Measurements from ENCODE around the gene GP2. TPM values are rescaled to one million over a fixed set of nuclear protein-coding genes. Genes with fewer than 3 reads are reported as not detected.

Gene GP2
- total and polyA plus RNA-seq, 4 donors: 0.09 to 0.31 (median 0.27) TPM

DNA sequence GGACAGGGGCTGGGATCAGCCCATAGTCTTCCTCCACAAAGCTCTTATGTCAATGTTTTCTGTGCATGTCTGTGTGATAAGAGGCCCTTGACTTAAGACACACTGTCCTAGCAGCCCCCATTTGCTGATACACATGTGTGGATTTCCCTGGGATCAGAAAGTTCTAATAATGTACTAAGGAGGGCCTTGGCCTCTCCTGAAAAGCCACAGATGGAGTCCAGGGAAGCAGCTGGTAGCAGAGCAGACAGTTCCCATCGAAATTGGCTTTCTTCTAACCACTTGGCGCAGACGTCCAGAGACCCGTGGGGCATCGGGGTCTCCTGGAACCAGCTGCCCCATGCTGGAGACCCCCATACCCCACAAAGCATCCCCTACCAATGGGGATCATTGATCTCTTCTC, 4.3 kb upstream of the GP2 start:
- no peaks in the 10 kb centered on the region for H3K9me3 ChIP-seq (ENCODE audit: control insufficient read depth in 4 of 4, low read length in 3 of 4)
- H3K4me1 ChIP-seq (ENCODE audit: control insufficient read depth in 4 of 4, insufficient read depth in 4 of 4, low read length in 3 of 4): no peaks in the 10 kb centered on the region
- H3K9ac ChIP-seq (ENCODE audit: low read depth in 1 of 2, low read length in 2 of 2): no peak overlapping the region
- no peak for TF ChIP-seq TAF1 (conservative IDR thresholded peaks at IDR 0.05)
- TF ChIP-seq GABPA (IDR thresholded peaks at IDR 0.05 in 1 of 2, conservative IDR thresholded peaks at IDR 0.05 in 1 of 2): no peak
- no peak for TF ChIP-seq FOXA1 (IDR thresholded peaks at IDR 0.05)
- TF ChIP-seq, protein P1, sequence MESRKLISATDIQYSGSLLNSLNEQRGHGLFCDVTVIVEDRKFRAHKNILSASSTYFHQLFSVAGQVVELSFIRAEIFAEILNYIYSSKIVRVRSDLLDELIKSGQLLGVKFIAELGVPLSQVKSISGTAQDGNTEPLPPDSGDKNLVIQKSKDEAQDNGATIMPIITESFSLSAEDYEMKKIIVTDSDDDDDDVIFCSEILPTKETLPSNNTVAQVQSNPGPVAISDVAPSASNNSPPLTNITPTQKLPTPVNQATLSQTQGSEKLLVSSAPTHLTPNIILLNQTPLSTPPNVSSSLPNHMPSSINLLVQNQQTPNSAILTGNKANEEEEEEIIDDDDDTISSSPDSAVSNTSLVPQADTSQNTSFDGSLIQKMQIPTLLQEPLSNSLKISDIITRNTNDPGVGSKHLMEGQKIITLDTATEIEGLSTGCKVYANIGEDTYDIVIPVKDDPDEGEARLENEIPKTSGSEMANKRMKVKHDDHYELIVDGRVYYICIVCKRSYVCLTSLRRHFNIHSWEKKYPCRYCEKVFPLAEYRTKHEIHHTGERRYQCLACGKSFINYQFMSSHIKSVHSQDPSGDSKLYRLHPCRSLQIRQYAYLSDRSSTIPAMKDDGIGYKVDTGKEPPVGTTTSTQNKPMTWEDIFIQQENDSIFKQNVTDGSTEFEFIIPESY (IDR thresholded peaks at IDR 0.05): no peak
- TF ChIP-seq HNF4A (conservative IDR thresholded peaks at IDR 0.05): no peak
- TF ChIP-seq, protein P2, sequence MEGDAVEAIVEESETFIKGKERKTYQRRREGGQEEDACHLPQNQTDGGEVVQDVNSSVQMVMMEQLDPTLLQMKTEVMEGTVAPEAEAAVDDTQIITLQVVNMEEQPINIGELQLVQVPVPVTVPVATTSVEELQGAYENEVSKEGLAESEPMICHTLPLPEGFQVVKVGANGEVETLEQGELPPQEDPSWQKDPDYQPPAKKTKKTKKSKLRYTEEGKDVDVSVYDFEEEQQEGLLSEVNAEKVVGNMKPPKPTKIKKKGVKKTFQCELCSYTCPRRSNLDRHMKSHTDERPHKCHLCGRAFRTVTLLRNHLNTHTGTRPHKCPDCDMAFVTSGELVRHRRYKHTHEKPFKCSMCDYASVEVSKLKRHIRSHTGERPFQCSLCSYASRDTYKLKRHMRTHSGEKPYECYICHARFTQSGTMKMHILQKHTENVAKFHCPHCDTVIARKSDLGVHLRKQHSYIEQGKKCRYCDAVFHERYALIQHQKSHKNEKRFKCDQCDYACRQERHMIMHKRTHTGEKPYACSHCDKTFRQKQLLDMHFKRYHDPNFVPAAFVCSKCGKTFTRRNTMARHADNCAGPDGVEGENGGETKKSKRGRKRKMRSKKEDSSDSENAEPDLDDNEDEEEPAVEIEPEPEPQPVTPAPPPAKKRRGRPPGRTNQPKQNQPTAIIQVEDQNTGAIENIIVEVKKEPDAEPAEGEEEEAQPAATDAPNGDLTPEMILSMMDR (IDR thresholded peaks at IDR 0.05; ENCODE audit: low read depth, low read length, missing input control): no peak
- TF ChIP-seq HNF4G (IDR thresholded peaks at IDR 0.05): no peak
- no peak for TF ChIP-seq FOXA2 (IDR thresholded peaks at IDR 0.05)
- no peak for TF ChIP-seq SP1 (IDR thresholded peaks at IDR 0.05)
- TF ChIP-seq, protein P3, sequence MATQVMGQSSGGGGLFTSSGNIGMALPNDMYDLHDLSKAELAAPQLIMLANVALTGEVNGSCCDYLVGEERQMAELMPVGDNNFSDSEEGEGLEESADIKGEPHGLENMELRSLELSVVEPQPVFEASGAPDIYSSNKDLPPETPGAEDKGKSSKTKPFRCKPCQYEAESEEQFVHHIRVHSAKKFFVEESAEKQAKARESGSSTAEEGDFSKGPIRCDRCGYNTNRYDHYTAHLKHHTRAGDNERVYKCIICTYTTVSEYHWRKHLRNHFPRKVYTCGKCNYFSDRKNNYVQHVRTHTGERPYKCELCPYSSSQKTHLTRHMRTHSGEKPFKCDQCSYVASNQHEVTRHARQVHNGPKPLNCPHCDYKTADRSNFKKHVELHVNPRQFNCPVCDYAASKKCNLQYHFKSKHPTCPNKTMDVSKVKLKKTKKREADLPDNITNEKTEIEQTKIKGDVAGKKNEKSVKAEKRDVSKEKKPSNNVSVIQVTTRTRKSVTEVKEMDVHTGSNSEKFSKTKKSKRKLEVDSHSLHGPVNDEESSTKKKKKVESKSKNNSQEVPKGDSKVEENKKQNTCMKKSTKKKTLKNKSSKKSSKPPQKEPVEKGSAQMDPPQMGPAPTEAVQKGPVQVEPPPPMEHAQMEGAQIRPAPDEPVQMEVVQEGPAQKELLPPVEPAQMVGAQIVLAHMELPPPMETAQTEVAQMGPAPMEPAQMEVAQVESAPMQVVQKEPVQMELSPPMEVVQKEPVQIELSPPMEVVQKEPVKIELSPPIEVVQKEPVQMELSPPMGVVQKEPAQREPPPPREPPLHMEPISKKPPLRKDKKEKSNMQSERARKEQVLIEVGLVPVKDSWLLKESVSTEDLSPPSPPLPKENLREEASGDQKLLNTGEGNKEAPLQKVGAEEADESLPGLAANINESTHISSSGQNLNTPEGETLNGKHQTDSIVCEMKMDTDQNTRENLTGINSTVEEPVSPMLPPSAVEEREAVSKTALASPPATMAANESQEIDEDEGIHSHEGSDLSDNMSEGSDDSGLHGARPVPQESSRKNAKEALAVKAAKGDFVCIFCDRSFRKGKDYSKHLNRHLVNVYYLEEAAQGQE (IDR thresholded peaks at IDR 0.05): no peak
- TF ChIP-seq RXRA (IDR thresholded peaks at IDR 0.05): no peak
- no peak for TF ChIP-seq RAD21 (IDR thresholded peaks at IDR 0.05)
- no peaks in the 10 kb centered on the region for H3K36me3 ChIP-seq (ENCODE audit: control insufficient read depth in 4 of 4, insufficient read depth in 3 of 4, low read depth in 1 of 4, low read length in 3 of 4)
- no peaks in the 10 kb centered on the region for H3K27me3 ChIP-seq (ENCODE audit: control insufficient read depth in 4 of 4, insufficient read depth in 4 of 4, low read length in 3 of 4)
- DNase-seq (ENCODE audit: low spot score): no peak
- H3K27ac ChIP-seq (ENCODE audit: low read depth in 1 of 2, low read length in 2 of 2): no peak overlapping the region
- H3K4me3 ChIP-seq (ENCODE audit: low read depth in 1 of 3, low read length in 3 of 3): no peak overlapping the region
- whole genome bisulfite sequencing: 89% methylated on average over 5 of the region's 5 CpGs

DNA sequence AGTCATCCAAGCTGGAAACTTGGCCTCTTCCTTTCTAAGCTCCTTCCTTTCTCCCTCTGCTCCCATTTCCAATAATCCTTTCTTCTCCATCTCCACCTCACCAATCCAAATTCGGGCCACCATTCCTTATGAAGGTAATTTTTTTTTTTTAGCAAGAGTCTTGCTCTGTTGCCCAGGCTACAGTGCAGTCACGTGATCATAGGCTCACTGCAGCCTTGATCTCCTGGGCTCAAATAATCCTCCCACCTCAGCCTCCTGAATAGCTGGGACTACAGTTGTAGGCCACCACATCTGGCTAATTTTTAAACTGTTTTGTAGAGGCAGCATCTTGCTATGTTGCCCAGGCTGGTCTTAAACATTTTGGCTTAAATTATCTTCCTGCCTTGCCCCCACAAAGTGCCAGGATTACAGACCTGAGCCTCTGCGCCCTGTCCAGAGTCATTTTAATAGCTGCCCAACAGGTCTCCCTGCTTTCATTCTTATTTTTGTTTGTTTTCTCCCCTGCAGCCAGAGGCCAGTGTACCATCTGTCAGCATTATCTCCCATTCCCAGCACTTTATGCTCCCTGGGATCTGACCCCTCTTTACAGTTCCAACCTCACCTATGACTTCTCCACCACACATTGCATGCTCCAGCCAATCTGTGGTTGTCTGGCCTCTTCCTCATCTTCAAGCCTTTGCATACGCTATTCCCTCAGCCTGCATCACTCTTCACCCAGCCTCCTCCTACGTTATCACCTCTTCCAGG, 2.3 kb upstream of the GP2 start:
- no peak overlapping the region for H3K9ac ChIP-seq (ENCODE audit: low read depth in 1 of 2, low read length in 2 of 2)
- no peak for DNase-seq (ENCODE audit: low spot score)
- no peak overlapping the region for H3K27ac ChIP-seq (ENCODE audit: low read depth in 1 of 2, low read length in 2 of 2)
- H3K9me3 ChIP-seq (ENCODE audit: control insufficient read depth in 4 of 4, low read length in 3 of 4): no peaks in the 10 kb centered on the region
- WGBS: 83% methylated on average over 5 of the region's 5 CpGs
- H3K27me3 ChIP-seq (ENCODE audit: control insufficient read depth in 4 of 4, insufficient read depth in 4 of 4, low read length in 3 of 4): no peaks in the 10 kb centered on the region
- no peak overlapping the region for H3K4me3 ChIP-seq (ENCODE audit: low read depth in 1 of 3, low read length in 3 of 3)
- no peaks in the 10 kb centered on the region for H3K36me3 ChIP-seq (ENCODE audit: control insufficient read depth in 4 of 4, insufficient read depth in 3 of 4, low read depth in 1 of 4, low read length in 3 of 4)
- H3K4me1 ChIP-seq (ENCODE audit: control insufficient read depth in 4 of 4, insufficient read depth in 4 of 4, low read length in 3 of 4): no peaks in the 10 kb centered on the region
- TF ChIP-seq FOXA2 (IDR thresholded peaks at IDR 0.05) (no peak), FOXA1 (IDR thresholded peaks at IDR 0.05) (no peak), NR2F2 (IDR thresholded peaks at IDR 0.05) (no peak)
- TF ChIP-seq, protein P3 (IDR thresholded peaks at IDR 0.05): no peak

All from liver (tissue), 9 donors.